ENCODE results near the gene AFF4. TPM values are rescaled to one million over a fixed set of nuclear protein-coding genes. Genes with fewer than 3 reads are reported as not detected.

Gene AFF4
- total and polyA plus RNA-seq, 9 of the 15 experiments (the other 6 are each of a cell fraction or from before 2014, with no cell fraction given): 1.7 to 25.8 (median 17.9) TPM

DNA sequence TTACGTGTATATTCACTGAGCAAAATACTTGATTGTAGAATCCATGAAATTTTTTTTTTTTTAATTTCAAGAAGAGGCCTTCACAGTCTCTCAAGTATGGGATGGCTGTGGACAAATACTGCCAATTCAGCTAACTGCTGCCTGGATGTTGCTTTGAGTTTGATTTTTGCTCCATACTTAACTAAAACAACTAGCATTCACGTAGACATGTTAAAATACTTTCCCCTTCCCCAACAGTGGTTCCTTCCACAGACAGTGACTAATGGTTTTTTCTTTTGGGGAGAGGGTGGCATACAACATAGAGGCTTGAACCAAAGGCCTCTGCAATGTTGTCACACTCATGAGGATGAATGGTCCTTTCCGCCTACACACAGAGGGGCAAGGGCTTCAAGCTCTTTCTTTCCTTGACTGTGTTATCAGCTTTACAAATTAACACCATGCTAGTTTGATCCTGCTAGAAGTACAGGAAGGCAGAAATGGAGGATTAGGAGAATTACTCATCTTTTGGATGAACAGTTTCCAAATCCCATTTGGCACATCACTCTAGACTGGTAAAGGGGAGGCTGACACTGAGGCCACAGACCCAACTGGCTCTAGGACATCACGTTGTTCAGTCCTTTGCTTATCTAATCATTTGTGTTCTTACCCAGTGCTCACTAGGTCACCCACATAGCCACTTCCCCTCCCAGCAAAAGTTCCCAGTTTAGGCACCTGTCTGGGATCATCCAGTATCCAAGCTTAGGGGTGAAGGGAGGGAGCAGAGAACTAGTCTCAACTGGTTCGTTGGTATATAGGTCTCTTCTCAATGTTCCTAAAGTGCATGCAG is 91.8 kb downstream of the AFF4 start:
- ATAC-seq (peak; percentile 11; the same call in 2 of the 3 replicates), DNase-seq (ENCODE audit: extremely low read depth in 1 of 4, low spot score in 3 of 4) (peak in 1 of 4 experiments; percentile 32), FAIRE-seq (peak; percentile 6)
- intact Hi-C loops (cut with micrococcal nuclease): no loop called here
- Histone ChIP-seq H3K9me1 (ENCODE audit: control insufficient read depth, insufficient read depth, low read length) (no peaks in the 10 kb centered on the region), H3K27ac (ENCODE audit: extremely low read depth, low read depth, low read length) (peak overlapping the region; percentile 28; the same call in 1 of the 3 replicates), H3K4me2 (ENCODE audit: insufficient read depth, low read length) (peak overlapping the region; percentile 12; the same call in 1 of the 2 replicates), H3K4me3 (no peak overlapping the region), H4K20me1 (replicated peaks; ENCODE audit: control insufficient read depth, insufficient read depth, low read length) (peaks cover 4% of the 10 kb centered on the region; the same call in 1 of the 2 replicates), H3K36me3 (ENCODE audit: control insufficient read depth, insufficient read depth, low read length) (peaks cover 66% of the 10 kb centered on the region), H2AFZ (ENCODE audit: low read depth, low read length) (no peak overlapping the region), H3K9ac (ENCODE audit: insufficient read depth in 1 of 2, low read depth in 2 of 2, low read length in 2 of 2) (no peak overlapping the region; a peak in 1 of 4 replicates), H3K79me2 (ENCODE audit: control insufficient read depth, insufficient read depth, low read length) (peaks cover 20% of the 10 kb centered on the region), H3K4me1 (replicated peaks in 1 of 2; ENCODE audit: control insufficient read depth in 2 of 2, insufficient read depth in 2 of 2, low read length in 2 of 2) (peaks cover 3 to 25% of the 10 kb centered on the region in 2 experiments; a peak in 4 of 5 replicates), H3K9me3 (replicated peaks; ENCODE audit: control insufficient read depth, insufficient read depth, low read depth, low read length) (no peaks in the 10 kb centered on the region), H3K27me3 (ENCODE audit: control insufficient read depth in 2 of 2, insufficient read depth in 2 of 2, low read length in 2 of 2) (no peaks in the 10 kb centered on the region)
- CTCF ChIA-PET (ENCODE audit: low intra/inter-chr PET ratio): no interaction called here
- in situ Hi-C loops (cut with MboI): loop anchor here (5.0 kb wide), 1 partner anchor 344 kb away; no protein-coding TSS in a partner anchor
- no TSS peak for BruUV-seq (replicated peaks)
- POLR2A ChIA-PET: interaction anchor here (0.6 to 1.4 kb wide), 9 partner anchors 8 to 788 kb away, joined by 3 to 7 read pairs (median 3); no protein-coding TSS in a partner anchor
- WGBS (ENCODE audit: insufficient coverage, low coverage, missing lambda C conversion rate): 67% methylated on average over 5 of the region's 5 CpGs
- TF ChIP-seq ARHGAP35 (IDR thresholded peaks at IDR 0.05; ENCODE audit: partially characterized antibody) (no peak), ZNF445 (CRISPR knock-in tag; IDR thresholded peaks at IDR 0.05; ENCODE audit: low read depth) (no peak), PHB (CRISPR knock-in tag; IDR thresholded peaks at IDR 0.05) (no peak), NFIX (CRISPR knock-in tag; IDR thresholded peaks at IDR 0.05; ENCODE audit: low read depth) (no peak), KAT7 (CRISPR knock-in tag; IDR thresholded peaks at IDR 0.05; ENCODE audit: borderline replicate concordance) (no peak), SPI1 (IDR thresholded peaks at IDR 0.05; ENCODE audit: borderline replicate concordance, low read depth, low read length) (peak; percentile 59; the same call in 1 of the 2 replicates)
- TF ChIP-seq, protein P1, sequence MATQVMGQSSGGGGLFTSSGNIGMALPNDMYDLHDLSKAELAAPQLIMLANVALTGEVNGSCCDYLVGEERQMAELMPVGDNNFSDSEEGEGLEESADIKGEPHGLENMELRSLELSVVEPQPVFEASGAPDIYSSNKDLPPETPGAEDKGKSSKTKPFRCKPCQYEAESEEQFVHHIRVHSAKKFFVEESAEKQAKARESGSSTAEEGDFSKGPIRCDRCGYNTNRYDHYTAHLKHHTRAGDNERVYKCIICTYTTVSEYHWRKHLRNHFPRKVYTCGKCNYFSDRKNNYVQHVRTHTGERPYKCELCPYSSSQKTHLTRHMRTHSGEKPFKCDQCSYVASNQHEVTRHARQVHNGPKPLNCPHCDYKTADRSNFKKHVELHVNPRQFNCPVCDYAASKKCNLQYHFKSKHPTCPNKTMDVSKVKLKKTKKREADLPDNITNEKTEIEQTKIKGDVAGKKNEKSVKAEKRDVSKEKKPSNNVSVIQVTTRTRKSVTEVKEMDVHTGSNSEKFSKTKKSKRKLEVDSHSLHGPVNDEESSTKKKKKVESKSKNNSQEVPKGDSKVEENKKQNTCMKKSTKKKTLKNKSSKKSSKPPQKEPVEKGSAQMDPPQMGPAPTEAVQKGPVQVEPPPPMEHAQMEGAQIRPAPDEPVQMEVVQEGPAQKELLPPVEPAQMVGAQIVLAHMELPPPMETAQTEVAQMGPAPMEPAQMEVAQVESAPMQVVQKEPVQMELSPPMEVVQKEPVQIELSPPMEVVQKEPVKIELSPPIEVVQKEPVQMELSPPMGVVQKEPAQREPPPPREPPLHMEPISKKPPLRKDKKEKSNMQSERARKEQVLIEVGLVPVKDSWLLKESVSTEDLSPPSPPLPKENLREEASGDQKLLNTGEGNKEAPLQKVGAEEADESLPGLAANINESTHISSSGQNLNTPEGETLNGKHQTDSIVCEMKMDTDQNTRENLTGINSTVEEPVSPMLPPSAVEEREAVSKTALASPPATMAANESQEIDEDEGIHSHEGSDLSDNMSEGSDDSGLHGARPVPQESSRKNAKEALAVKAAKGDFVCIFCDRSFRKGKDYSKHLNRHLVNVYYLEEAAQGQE (IDR thresholded peaks at IDR 0.05; ENCODE audit: borderline replicate concordance): 0 out of 2 replicates have a peak, but pooled peaks have one; percentile 7
- TF ChIP-seq, protein P1 (CRISPR knock-in tag; IDR thresholded peaks at IDR 0.05; ENCODE audit: low read depth): no peak
- TF ChIP-seq, protein P2, sequence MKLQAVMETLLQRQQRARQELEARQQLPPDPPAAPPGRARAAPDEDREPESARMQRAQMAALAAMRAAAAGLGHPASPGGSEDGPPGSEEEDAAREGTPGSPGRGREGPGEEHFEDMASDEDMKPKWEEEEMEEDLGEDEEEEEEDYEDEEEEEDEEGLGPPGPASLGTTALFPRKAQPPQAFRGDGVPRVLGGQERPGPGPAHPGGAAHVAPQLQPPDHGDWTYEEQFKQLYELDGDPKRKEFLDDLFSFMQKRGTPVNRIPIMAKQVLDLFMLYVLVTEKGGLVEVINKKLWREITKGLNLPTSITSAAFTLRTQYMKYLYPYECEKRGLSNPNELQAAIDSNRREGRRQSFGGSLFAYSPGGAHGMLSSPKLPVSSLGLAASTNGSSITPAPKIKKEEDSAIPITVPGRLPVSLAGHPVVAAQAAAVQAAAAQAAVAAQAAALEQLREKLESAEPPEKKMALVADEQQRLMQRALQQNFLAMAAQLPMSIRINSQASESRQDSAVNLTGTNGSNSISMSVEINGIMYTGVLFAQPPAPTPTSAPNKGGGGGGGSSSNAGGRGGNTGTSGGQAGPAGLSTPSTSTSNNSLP (IDR thresholded peaks at IDR 0.05; ENCODE audit: borderline replicate concordance, low read depth, low read length): no peak

Measured in K562 (cell line).